Erythroblast (primary cell): Measurements from ENCODE around the gene ARSB.

Experiments
- GATA1 ChIP-seq: IDR thresholded peaks from 2 replicates; pipeline ENCODE4 v1.6.1; 2011; ENCODE audit warnings: low read depth, mild to moderate bottlenecking, control low read depth, low read length, moderate library complexity
- POLR2A ChIP-seq: IDR thresholded peaks from 2 replicates; pipeline ENCODE4 v1.6.1; 2011; ENCODE audit warnings: mild to moderate bottlenecking, low read length

DNA sequence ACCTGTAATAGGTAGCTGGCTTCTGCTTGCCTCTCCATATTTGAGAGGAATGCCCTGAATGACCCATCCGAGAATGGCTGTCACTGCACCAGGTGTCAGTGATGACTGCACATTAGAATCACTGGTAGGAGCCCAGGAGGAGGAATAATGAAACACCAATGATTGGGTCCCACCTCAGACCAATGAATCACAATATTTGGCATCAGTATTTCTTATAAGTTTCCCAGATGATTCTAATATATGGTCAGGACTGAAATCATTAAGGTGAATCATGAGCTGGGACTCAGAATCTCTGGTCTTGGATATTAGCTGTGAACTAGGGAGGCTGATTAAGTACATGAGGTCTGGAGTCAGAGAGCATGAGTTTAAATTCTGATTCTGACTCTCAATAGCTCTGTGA lies 23.4 kb downstream of the ARSB start:
- no peak for TF ChIP-seq POLR2A
- no peak for TF ChIP-seq GATA1
